GM12891 (cell line): Measurements from ENCODE around the gene ABL1.

ENCODE experiments used
- POLR2AphosphoS5 ChIP-seq: IDR thresholded peaks from 2 replicates; pipeline ENCODE4 v1.6.1; 2011; ENCODE audit warnings: low read depth, low read length, control low read depth
- SPI1 ChIP-seq: IDR thresholded peaks from 2 replicates; pipeline ENCODE4 v1.6.1; 2011; ENCODE audit warnings: low read depth, low read length, control low read depth

DNA sequence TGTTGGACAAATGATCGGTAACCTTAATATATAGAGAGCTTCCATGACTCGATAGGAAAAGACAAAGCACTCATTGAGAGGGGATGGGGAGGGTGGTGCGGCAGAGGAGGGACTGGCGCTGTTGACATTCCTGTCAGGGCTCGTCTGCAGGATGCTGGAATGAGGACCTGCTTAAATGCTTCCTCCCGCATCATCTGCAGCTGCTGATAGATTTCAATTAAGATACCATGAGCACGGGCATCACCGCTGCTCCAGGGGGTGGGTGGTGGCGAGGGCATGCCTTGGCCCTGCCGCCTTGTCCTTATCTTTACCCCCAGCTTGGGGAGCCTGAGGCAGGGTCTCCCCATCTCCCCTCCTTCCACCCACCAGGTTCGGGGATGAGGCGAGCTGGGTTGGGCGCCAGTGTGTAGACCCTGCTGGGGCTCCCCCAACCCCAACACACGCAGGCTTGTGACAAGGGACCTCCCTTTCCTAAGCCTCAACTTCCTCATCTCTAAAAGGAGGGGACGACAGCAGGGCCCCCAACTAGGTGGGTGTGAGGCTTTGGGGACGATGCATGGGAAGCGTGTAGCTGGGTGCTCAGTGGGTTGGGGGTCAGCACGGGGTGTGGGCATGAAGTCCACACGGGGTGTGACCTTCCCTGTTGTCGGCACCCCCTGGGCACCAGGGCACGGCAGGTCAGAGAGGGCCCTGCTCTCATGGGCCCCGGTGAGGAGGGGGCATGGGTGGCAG, 73.3 kb downstream of the ABL1 start:
- TF ChIP-seq SPI1 (no peak), POLR2AphosphoS5 (no peak)
